Endometrial microvascular endothelial cells (primary cell): ENCODE data around the gene PCCA. TPM values are rescaled to one million over a fixed set of nuclear protein-coding genes. Genes with fewer than 3 reads are reported as not detected.

Experiments
- in situ Hi-C: cut with HindIII; loops from 2 replicates; pipeline ENCODE4 v1.10.0; 2017; ENCODE audit warnings: low sequenced_read_pairs, low pct_unique_long_range_greater_than_20kb; ENCODE audit errors: inconsistent ontology term
- total RNA-seq: library from RNA; depleted of rRNA; stranded (reverse); fragments of >200 nt; gene quantifications from one replicate; pipeline ENCODE4 v1.2.3, GENCODE V29; 2015; ENCODE audit errors: inconsistent ontology term

PCCA gene
- total RNA-seq, 1 donor from 2014 or later = 14.0 TPM

- in situ Hi-C loops = loop anchor here (25.0 kb wide), 1 partner anchor 584 kb away; no protein-coding TSS in a partner anchor
These were observed 432.3 kb downstream of the PCCA start for GRCh38 chr13:100520936-100521850.

DNA sequence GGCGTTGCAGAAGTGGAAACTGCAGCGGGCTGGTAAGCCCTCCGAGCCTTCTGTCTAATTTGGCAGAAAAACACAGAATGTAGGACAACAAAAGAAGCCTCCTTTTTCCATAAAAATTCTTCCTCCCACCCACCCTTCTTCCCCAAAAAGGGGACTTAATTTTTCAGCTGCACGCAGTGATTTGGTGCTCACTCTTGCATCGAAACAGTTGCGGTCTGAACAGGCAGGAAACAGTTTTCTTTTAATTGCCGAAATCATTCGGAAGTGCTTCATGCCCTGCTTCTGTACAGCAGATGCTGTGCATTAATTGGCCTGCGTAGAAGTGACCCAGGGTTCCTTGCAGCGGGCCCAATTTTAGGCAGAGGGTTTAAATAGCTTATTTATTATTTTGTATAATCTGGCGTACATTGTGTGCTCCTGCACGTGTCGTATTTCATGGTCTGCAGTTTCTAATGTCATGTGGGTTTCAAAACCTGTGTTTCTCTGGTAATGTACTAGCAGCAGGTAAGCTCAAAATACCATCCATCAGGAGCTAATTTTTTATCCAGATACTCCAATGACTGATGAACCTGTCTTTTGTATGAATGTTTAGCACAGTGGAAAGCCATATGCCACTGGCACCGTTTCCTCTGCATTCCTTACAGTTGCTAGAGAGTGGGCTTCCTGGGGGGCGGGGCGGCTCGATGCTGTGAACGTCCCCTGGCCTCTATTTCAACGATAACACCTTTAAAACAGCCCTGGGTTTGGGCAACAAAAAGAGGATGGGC is 433.1 kb downstream of the PCCA start:
- in situ Hi-C loops = loop anchor here (25.0 kb wide), 1 partner anchor 585 kb away; no protein-coding TSS in a partner anchor

GRCh38 chr13:100522618-100523309 is 433.9 kb downstream of the PCCA start:
- in situ Hi-C loops = loop anchor here (25.0 kb wide), 1 partner anchor 585 kb away; no protein-coding TSS in a partner anchor

DNA sequence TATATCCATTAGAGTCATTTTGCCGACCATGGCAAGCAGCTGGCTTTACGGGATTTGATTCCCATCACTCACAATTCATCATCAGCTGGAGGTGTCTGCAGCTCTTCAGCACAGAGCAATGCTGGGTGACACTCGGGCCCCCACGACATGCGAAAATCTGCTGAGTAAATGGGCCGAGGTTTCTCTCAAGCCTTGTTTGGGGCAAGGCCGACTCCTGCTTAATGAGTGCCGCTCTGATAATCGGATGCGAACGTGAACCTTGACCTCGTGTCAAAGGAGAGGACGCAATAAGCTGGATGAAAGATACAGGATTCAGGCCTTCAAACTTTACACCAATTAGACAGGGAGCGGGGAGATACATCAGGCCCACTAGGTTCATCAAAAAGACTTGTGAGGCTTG is 434.5 kb downstream of the PCCA start:
- in situ Hi-C loops = loop anchor here (25.0 kb wide), 1 partner anchor 586 kb away; no protein-coding TSS in a partner anchor

DNA sequence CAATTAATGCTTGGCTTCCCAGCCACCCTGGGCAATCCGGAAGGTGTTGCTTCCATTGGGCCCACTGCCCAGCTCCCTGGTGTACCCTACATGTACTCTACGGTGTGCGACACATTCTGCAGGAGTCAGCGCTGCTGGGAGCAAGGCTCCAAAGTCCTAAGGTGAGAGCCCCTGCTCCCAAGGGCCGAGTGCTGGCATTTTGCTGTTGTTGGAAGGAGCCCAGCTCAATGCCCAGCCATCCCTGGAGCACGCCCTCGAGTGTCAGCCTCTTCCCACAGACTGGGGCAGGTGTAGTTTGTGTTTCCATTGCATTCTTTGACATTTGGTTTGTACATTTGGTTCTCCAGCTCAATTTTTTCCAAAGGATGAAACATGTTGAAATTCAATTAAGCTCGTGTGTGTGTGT is 435.1 kb downstream of the PCCA start:
- in situ Hi-C loops = loop anchor here (25.0 kb wide), 1 partner anchor 587 kb away; no protein-coding TSS in a partner anchor

GRCh38 chr13:100524688-100525087 is 435.8 kb downstream of the PCCA start:
- in situ Hi-C loops = loop anchor here (25.0 kb wide), 1 partner anchor 587 kb away; no protein-coding TSS in a partner anchor

DNA sequence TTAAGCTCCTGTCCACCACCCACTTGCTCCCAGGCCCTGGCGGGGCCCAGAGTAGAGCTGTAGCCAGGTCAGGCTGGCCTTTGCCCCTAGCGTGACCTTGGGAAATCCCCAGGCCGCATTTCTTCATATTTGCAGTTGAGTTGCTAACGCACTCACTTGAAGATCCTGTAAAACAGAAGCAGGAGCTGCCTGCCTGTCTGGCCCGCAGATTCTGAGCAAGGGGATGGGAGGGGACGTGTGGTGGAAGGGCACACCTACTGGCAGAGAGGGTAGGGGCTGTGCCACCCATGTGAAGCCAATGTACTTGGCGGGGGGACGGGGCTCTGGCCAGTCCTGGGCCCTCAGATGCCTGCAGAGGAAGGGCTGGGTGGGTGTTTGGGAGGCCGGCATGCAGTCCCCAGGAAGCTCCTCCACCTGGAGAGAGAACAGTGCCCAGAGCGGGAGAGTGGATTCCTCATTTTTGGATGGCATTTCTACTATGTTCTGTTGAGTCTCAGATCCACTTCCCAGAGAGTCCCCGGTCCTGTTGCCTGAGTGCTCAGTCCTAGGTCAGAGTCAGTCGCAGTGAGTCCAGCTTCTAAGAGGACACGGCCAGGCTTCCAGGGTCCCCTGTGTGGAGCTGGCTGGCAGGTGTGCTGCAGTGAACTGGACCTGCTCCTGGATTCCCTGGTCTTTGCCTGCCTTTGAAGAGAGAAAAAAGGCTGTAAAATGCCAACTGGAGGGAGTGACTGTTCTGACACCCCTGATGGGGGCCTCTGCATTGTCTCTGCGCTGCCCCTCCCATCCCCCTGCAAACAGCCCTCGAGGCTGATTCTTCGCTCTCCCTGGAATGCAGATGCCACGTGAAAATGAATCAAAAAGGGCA is 436.8 kb downstream of the PCCA start:
- in situ Hi-C loops = no loop called here

DNA sequence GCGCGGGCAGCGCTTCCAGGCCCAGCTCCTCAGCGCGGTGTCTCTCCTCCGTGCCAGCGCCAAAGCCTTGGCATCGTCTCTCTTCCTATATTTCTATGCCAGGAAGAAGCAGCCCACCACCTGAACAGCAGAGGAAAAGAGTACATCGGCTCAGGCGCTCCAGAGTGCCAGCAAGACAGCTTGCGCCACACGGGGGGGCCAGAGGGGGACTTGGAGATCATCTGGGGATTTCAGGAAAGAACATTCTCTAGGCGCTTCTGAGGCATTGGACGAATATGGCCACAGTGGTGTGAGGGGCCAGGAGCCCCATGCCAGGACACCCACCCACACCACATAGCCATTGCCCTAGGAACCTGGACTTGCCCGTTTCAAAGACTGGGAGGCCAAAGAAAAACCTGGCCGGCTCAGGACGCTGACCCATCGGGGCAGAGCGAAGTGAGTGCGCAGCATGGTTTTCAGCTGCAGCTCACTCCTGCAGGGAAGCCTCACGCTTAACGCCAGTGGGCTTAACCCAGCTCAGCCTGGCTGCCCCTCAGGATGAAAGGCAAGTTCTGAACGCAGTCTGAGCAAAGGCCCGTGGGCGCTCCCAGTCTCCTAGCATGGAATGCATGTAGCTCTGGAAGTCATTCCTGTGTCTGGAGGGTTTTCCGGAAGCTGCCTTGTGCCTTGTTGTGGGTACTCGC is 437.6 kb downstream of the PCCA start:
- in situ Hi-C loops = no loop called here

- in situ Hi-C loops = no loop called here
These were observed 438.8 kb downstream of the PCCA start for GRCh38 chr13:100527644-100528043.

- in situ Hi-C loops = no loop called here
These were observed 439.5 kb downstream of the PCCA start for GRCh38 chr13:100528353-100528752.

- in situ Hi-C loops = no loop called here
These were observed 439.9 kb downstream of the PCCA start for GRCh38 chr13:100528820-100529219.

DNA sequence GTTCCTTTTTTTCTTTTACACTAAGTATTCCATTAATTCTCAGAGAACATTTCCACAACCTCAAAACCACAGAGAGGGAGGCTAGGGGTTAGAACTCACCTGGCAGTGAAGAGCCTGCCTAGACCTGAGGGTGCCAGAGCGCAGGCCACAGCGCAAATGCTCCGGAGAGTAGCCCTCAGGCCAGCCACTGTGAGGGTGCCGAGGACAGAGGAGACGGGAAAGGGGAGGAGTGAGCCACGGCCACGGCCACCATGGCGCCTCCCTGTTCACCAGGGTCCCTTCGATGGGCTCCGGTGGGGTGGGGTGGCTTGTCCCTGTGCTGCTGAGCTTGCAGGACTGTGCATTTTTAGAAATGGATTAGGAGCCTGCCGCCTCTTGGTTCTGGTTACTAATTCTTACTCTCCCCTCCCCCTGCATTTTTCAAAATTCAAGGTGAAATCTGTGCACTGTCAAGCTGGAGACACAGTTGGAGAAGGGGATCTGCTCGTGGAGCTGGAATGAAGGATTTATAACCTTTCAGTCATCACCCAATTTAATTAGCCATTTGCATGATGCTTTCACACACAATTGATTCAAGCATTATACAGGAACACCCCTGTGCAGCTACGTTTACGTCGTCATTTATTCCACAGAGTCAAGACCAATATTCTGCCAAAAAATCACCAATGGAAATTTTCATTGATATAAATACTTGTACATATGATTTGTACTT is 440.9 kb downstream of the PCCA start:
- in situ Hi-C loops = no loop called here

GRCh38 chr13:100530671-100531213 is 441.8 kb downstream of the PCCA start:
- in situ Hi-C loops = no loop called here

DNA sequence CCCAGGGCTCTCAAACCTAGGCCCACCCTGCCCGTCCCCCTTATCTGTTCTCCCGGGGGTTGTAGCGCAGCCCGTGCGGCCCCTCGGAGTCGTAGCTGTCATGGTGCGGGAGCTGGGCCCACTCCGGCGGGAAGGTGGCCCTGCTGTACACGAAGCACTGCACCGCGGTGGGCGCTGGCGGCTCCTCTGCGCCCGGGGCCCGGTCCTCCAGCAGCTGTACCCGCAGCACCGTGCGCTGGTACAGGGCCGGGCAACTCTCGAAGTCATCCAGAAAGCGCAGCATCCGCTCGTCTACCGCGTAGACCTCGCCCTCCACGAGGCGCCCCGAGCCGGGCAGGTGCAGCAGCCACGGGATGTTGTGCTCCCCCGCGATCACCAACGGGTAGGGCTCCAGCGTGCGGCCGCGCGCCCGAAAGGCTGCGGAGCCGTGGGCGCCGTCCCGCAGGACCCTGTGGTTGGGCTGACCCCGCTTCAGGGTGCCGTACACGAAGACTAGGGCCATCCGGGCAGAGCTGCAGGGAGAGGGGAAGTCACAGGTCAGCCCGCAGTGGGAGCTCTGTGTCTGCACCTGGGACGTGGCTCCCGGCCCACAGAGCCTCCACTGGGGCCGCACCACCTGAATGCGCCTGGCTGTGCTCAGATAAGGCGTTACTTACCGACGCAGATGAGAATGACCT is 443.3 kb downstream of the PCCA start:
- in situ Hi-C loops = no loop called here

DNA sequence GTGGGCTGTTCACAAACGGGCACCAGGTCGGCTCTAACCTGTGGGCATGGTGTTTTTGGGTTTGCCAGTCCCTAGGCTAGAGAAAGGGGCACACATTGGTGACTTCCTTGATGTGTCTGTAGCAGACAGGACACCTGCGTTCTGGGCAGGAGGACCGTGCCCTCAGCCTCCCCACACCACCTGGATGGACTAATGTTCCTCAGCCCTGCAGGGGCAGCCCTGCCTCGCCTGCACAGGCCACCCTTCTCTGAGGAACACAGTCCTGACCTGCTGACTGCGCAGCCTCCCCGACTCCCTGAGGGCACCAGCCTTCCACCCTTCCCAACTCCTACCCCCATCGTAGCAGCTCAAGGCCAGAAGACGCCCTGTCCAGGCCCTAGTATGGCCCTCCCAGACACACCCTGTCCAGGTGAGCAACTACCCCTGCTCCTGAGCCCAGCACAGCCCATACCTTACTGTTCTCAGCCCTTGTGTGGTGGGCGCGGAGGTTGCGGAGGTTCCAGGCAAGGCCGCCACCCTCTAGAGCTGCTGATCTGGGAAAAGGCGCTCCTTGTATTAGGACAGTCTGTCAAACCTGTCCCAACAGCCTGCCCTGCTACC is 444.0 kb downstream of the PCCA start:
- in situ Hi-C loops = no loop called here

GRCh38 chr13:100533588-100534041 is 444.7 kb downstream of the PCCA start:
- in situ Hi-C loops = no loop called here
